PC-3 (cell line): ENCODE measurements around the gene SLC47A2.

ENCODE experiments used
- EZH2 ChIP-seq: fragments of 300-600 bp; sonication (generic); IDR thresholded peaks from one replicate; pipeline ENCODE4 v1.6.1; 2017; ENCODE audit warnings: antibody characterized with exemption, mild to moderate bottlenecking, low read length; ENCODE audit not compliant: unreplicated experiment
- EZH2phosphoT487 ChIP-seq: fragments of 300-600 bp; sonication (generic); IDR thresholded peaks from 2 replicates; pipeline ENCODE4 v1.6.1; 2018; ENCODE audit warnings: mild to moderate bottlenecking, antibody characterized with exemption, low read length, borderline replicate concordance
- TF ChIP-seq, protein P1 (sequence below): fragments of 300-600 bp; sonication (generic); conservative IDR thresholded peaks from 2 replicates; pipeline ENCODE4 v1.5.1; 2017; ENCODE audit warnings: antibody characterized with exemption, low read depth, mild to moderate bottlenecking, low read length

DNA sequence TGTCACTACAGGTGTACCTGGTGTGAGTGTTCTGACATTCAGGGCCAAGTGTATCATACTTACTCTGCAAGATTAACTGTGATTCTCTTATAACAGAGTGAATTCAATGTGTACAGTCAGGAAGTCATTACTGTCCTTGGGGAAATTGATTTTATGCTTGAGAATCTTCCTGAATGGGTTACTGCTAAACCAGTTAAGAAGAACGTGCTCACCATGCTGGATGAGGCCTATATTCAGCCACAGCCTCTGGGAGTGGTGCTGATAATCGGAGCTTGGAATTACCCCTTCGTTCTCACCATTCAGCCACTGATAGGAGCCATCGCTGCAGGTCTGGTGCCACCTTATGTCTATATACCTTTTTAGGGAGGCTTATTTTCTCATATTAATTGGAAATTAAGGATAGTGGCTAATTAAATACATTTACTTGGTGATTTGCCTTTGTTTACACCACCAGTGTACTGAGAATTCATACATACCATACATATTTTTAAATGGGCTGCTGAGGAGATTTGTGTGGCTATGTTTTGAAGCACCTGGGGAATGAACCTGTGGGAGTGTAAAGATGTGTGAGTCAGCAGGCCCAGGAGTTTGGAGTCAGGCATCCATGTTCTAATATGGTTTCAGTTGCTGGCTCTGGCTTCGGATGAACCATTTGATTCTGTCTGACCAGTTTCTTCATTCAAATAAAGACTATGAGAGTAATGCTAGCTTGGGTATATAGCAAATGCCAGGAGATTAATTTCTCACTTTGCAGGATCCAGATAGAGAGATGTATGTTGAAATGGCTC lies 64.7 kb downstream of the SLC47A2 start:
- TF ChIP-seq, protein P1, sequence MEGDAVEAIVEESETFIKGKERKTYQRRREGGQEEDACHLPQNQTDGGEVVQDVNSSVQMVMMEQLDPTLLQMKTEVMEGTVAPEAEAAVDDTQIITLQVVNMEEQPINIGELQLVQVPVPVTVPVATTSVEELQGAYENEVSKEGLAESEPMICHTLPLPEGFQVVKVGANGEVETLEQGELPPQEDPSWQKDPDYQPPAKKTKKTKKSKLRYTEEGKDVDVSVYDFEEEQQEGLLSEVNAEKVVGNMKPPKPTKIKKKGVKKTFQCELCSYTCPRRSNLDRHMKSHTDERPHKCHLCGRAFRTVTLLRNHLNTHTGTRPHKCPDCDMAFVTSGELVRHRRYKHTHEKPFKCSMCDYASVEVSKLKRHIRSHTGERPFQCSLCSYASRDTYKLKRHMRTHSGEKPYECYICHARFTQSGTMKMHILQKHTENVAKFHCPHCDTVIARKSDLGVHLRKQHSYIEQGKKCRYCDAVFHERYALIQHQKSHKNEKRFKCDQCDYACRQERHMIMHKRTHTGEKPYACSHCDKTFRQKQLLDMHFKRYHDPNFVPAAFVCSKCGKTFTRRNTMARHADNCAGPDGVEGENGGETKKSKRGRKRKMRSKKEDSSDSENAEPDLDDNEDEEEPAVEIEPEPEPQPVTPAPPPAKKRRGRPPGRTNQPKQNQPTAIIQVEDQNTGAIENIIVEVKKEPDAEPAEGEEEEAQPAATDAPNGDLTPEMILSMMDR: no peak
- TF ChIP-seq EZH2 (no peak), EZH2phosphoT487 (no peak)
